Stomach (tissue), 4 donors: ENCODE data around the gene TSPAN32.

Experiments used
- CTCF ChIP-seq, 7 experiments: fragments of 450-650 bp in 4 of 7; fragments of 200-600 bp in 3 of 7; sonication (generic) in 3 of 7; IDR thresholded peaks; one replicate each; pipeline ENCODE4 v1.5.1; 2016 to 2019; ENCODE audit warnings: antibody characterized with exemption in 7 of 7, control low read depth in 2 of 7, mild to moderate bottlenecking in 1 of 7
- EP300 ChIP-seq: sonication (generic); formaldehyde crosslinking; IDR thresholded peaks from one replicate; pipeline ENCODE4 v1.6.1; 2017; ENCODE audit warnings: antibody characterized with exemption
- POLR2A ChIP-seq, 4 donors: fragments of 450-650 bp; IDR thresholded peaks; one replicate each; pipeline ENCODE4 v1.6.1; 2016; ENCODE audit warnings: antibody characterized with exemption in 4 of 4, control low read depth in 2 of 4, mild to moderate bottlenecking in 1 of 4, moderate library complexity in 1 of 4
- POLR2AphosphoS5 ChIP-seq, 3 donors: sonication (generic); formaldehyde crosslinking; IDR thresholded peaks; one replicate each; pipeline ENCODE4 v1.6.1; 2016; ENCODE audit warnings: antibody characterized with exemption in 3 of 3

- no peak for TF ChIP-seq CTCF (IDR thresholded peaks at IDR 0.05)
- TF ChIP-seq EP300, result no peak
- no peak for TF ChIP-seq POLR2A (IDR thresholded peaks at IDR 0.05)
- TF ChIP-seq POLR2AphosphoS5 (IDR thresholded peaks at IDR 0.05), result no peak
These were observed 60.6 kb downstream of the TSPAN32 start for GRCh38 chr11:2362414-2362813.
